H1 (cell line): ENCODE measurements around the gene OR2A2. TPM values are rescaled to one million over a fixed set of nuclear protein-coding genes. Genes with fewer than 3 reads are reported as not detected.

Source experiments
- CTCF ChIA-PET: fragments of 300-600 bp; sonication (Branson Sonifier 250); formaldehyde crosslinking; loops from one replicate; lab custom pipeline; 2021; ENCODE audit not compliant: partially characterized antibody; lab: Charles Lee
- POLR2A ChIA-PET: fragments of 300-600 bp; sonication (Branson Sonifier 250); formaldehyde crosslinking; loops from one replicate; lab custom pipeline; 2021; ENCODE audit warnings: inconsistent platforms; ENCODE audit not compliant: partially characterized antibody; lab: Charles Lee
- DNase-seq, 2 experiments: peaks; one replicate each; pipeline versions ENCODE4 v3.0.0 to v3.0.0-alpha.2; 2010 to 2022; ENCODE audit warnings: low spot score in 2 of 2, low read depth in 1 of 2, mixed read lengths in 1 of 2
- FAIRE-seq: peaks from 2 replicates; lab custom pipeline; 2011; peaks lifted over from hg19 to GRCh38; lab: Jason Lieb, UNC
- H2AFZ ChIP-seq: 2 replicates; pipeline ENCODE4 v1.8.1; 2012; ENCODE audit warnings: low read length, inconsistent platforms
- H2AK5ac ChIP-seq: 2 replicates; pipeline ENCODE4 v1.6.1; 2013; ENCODE audit warnings: low read depth, low read length
- H2BK120ac ChIP-seq: replicated peaks from 2 replicates; pipeline ENCODE3; 2013; ENCODE audit warnings: low read depth, low read length, inconsistent platforms
- H2BK12ac ChIP-seq: 2 replicates; pipeline ENCODE4 v1.6.1; 2013; ENCODE audit warnings: low read depth, low read length
- H2BK15ac ChIP-seq: 2 replicates; pipeline ENCODE4 v1.6.1; 2013; ENCODE audit warnings: low read length
- H2BK20ac ChIP-seq: 2 replicates; pipeline ENCODE4 v1.6.1; 2013; ENCODE audit warnings: low read length
- H2BK5ac ChIP-seq: 2 replicates; pipeline ENCODE4 v1.6.1; 2013; ENCODE audit warnings: low read depth, low read length
- H3K14ac ChIP-seq: 2 replicates; pipeline ENCODE4 v1.6.1; 2013; ENCODE audit warnings: inconsistent platforms; ENCODE audit not compliant: insufficient read length
- H3K18ac ChIP-seq: 2 replicates; pipeline ENCODE4 v1.6.1; 2013; ENCODE audit warnings: low read length; ENCODE audit errors: extremely low read depth
- H3K23ac ChIP-seq: 2 replicates; pipeline ENCODE4 v1.6.1; 2013; ENCODE audit warnings: inconsistent platforms; ENCODE audit not compliant: insufficient read length
- H3K23me2 ChIP-seq: 2 replicates; pipeline ENCODE4 v1.6.1; 2013; ENCODE audit warnings: low read depth, low read length
- H3K27ac ChIP-seq: 2 replicates; pipeline ENCODE4 v1.6.1; 2011; ENCODE audit warnings: low read depth, low read length, inconsistent platforms
- H3K27me3 ChIP-seq, 4 experiments: replicated peaks in 1 of 4; 1 replicate in 1 of 4; 2 replicates in 3 of 4; pipeline versions ENCODE4 v1.6.1 to v1.8.1; 2011 to 2013; ENCODE audit warnings: low read length in 3 of 4, mild to moderate bottlenecking in 3 of 4, inconsistent platforms in 2 of 4, mixed read lengths in 2 of 4, moderate library complexity in 1 of 4; ENCODE audit not compliant: control insufficient read depth in 3 of 4, insufficient read depth in 3 of 4; ENCODE audit errors: extremely low read depth in 1 of 4
- H3K36me3 ChIP-seq, 4 experiments: 2 replicates each; pipeline versions ENCODE4 v1.6.1 to v1.8.1; 2011 to 2013; ENCODE audit warnings: mild to moderate bottlenecking in 4 of 4, low read length in 3 of 4, moderate library complexity in 2 of 4, control low read depth in 1 of 4, inconsistent platforms in 1 of 4; ENCODE audit not compliant: insufficient read depth in 4 of 4, control insufficient read depth in 2 of 4
- H3K4ac ChIP-seq: replicated peaks from 2 replicates; pipeline ENCODE3; 2013; ENCODE audit warnings: low read length, low read depth, mixed read lengths, inconsistent platforms; ENCODE audit not compliant: insufficient read length
- H3K4me1 ChIP-seq, 4 experiments: replicated peaks in 1 of 4; 1 replicate in 1 of 4; 2 replicates in 3 of 4; pipeline versions ENCODE4 v1.6.1 to v1.8.1; 2011 to 2013; ENCODE audit warnings: low read length in 3 of 4, inconsistent platforms in 2 of 4, mixed read lengths in 1 of 4; ENCODE audit not compliant: insufficient read depth in 4 of 4, control insufficient read depth in 3 of 4
- H3K4me2 ChIP-seq, 2 experiments: 2 replicates each; pipeline versions ENCODE4 v1.6.1 to v1.8.1; 2011 to 2013; ENCODE audit warnings: low read depth in 2 of 2, low read length in 2 of 2, control low read depth in 1 of 2, inconsistent platforms in 1 of 2, mild to moderate bottlenecking in 1 of 2; ENCODE audit not compliant: insufficient read depth in 1 of 2
- H3K4me3 ChIP-seq, 4 experiments: fragments of 200-600, 300-600 bp in 1 of 4; sonication (generic), shearing (Covaris generic), sonication (Bioruptor Twin) in 1 of 4; 2 replicates each; pipeline versions ENCODE4 v1.5.1 to v1.8.1; 2011 to 2016; ENCODE audit warnings: low read length in 4 of 4, low read depth in 3 of 4, control low read depth in 2 of 4, inconsistent platforms in 2 of 4, mild to moderate bottlenecking in 2 of 4, mixed read lengths in 1 of 4, moderate library complexity in 1 of 4; ENCODE audit not compliant: insufficient read depth in 2 of 4; ENCODE audit errors: extremely low read depth in 1 of 4
- H3K56ac ChIP-seq: replicated peaks from 2 replicates; pipeline ENCODE3; 2013; ENCODE audit warnings: low read depth, mild to moderate bottlenecking, mixed read lengths, low read length, inconsistent platforms; ENCODE audit not compliant: insufficient read length
- H3K79me1 ChIP-seq: 2 replicates; pipeline ENCODE4 v1.6.1; 2013; ENCODE audit warnings: low read depth, low read length, control low read depth
- H3K79me2 ChIP-seq, 2 experiments: 2 replicates each; pipeline versions ENCODE4 v1.6.1 to v1.8.1; 2012 to 2013; ENCODE audit warnings: low read length in 2 of 2, mild to moderate bottlenecking in 2 of 2, inconsistent platforms in 1 of 2; ENCODE audit not compliant: insufficient read depth in 2 of 2, control insufficient read depth in 1 of 2
- H3K9ac ChIP-seq, 4 experiments: replicated peaks in 1 of 4; 1 replicate in 1 of 4; 2 replicates in 3 of 4; pipeline versions ENCODE4 v1.6.1 to v1.8.1; 2011 to 2013; ENCODE audit warnings: low read depth in 3 of 4, low read length in 3 of 4, control low read depth in 2 of 4, mild to moderate bottlenecking in 2 of 4, moderate library complexity in 2 of 4, inconsistent platforms in 1 of 4; ENCODE audit errors: extremely low read depth in 1 of 4
- H3K9me3 ChIP-seq, 2 experiments: 2 replicates each; pipeline versions ENCODE4 v1.6.1 to v1.8.1; 2012 to 2013; ENCODE audit warnings: mild to moderate bottlenecking in 2 of 2, moderate library complexity in 2 of 2, control low read depth in 1 of 2, inconsistent platforms in 1 of 2, low read depth in 1 of 2, low read length in 1 of 2, mixed read lengths in 1 of 2; ENCODE audit not compliant: insufficient read depth in 2 of 2
- H4K20me1 ChIP-seq, 2 experiments: replicated peaks in 1 of 2; 2 replicates each; pipeline versions ENCODE3 to v1.8.1; 2011 to 2013; ENCODE audit warnings: inconsistent platforms in 2 of 2, low read length in 2 of 2, mild to moderate bottlenecking in 1 of 2; ENCODE audit not compliant: insufficient read depth in 2 of 2, control insufficient read depth in 1 of 2
- H4K5ac ChIP-seq: 2 replicates; pipeline ENCODE4 v1.6.1; 2013; ENCODE audit warnings: low read length, low read depth, mixed read lengths, inconsistent platforms; ENCODE audit not compliant: insufficient read length
- H4K8ac ChIP-seq: 2 replicates; pipeline ENCODE4 v1.8.0; 2013; ENCODE audit warnings: mild to moderate bottlenecking, moderate library complexity, low read length, inconsistent platforms; ENCODE audit not compliant: insufficient read depth; ENCODE audit errors: extremely low read depth
- H4K91ac ChIP-seq: replicated peaks from 2 replicates; pipeline ENCODE3; 2013; ENCODE audit warnings: low read length, mixed read lengths, inconsistent platforms; ENCODE audit not compliant: insufficient read length
- BACH1 ChIP-seq: IDR thresholded peaks from 2 replicates; pipeline ENCODE4 v1.6.1; 2012; ENCODE audit warnings: low read length, improper control_type of control experiment
- BCL11A ChIP-seq, 2 experiments: IDR thresholded peaks; one replicate each; pipeline ENCODE4 v1.6.1; 2011; ENCODE audit warnings: low read depth in 2 of 2, low read length in 2 of 2, mild to moderate bottlenecking in 2 of 2
- CTCF ChIP-seq, 3 experiments: IDR thresholded peaks; 1 replicate in 2 of 3; 2 replicates in 1 of 3; pipeline versions ENCODE4 v1.5.1 to v1.6.1; 2011; ENCODE audit warnings: low read length in 3 of 3, mild to moderate bottlenecking in 3 of 3, inconsistent platforms in 2 of 3, low read depth in 1 of 3, moderate library complexity in 1 of 3; ENCODE audit not compliant: insufficient read depth in 1 of 3; ENCODE audit errors: control extremely low read depth in 1 of 3
- RFX5 ChIP-seq: IDR thresholded peaks from 2 replicates; pipeline ENCODE4 v1.6.1; 2011; ENCODE audit warnings: low read depth, low read length, improper control_type of control experiment, borderline replicate concordance
- RNF2 ChIP-seq: fragments of 200-900, 300-1000 bp; sonication (generic); IDR thresholded peaks from 2 replicates; pipeline ENCODE4 v1.7.1; 2016; ENCODE audit warnings: borderline replicate concordance, low read depth, mild to moderate bottlenecking, antibody characterized with exemption, low read length; ENCODE audit not compliant: poor library complexity, severe bottlenecking; ENCODE audit errors: missing control alignments
- SRF ChIP-seq: IDR thresholded peaks from 2 replicates; pipeline ENCODE4 v1.6.1; 2011; ENCODE audit warnings: mild to moderate bottlenecking, low read depth, low read length, moderate library complexity
- polyA plus RNA-seq, 7 experiments: library from polyadenylated mRNA; depleted of rRNA in 3 of 7; stranded (reverse) in 5 of 7; unstranded in 2 of 7; fragments of >200 nt in 5 of 7; fragments of 200-250 nt in 2 of 7; gene quantifications; 1 replicate in 5 of 7; 2 replicates in 1 of 7; 4 replicates in 1 of 7; pipeline versions ENCODE4 v1.2.1 to v1.2.3, GENCODE V29; 2011 to 2013; ENCODE audit warnings: missing spikeins in 2 of 7, mixed read lengths in 2 of 7
- total RNA-seq: library from RNA; stranded (reverse); fragmentation: NEBNext Ultra II Directional; extraction: Animal tissue kit (Norgen Biotek cat#: 25700); gene quantifications from 2 replicates; pipeline ENCODE4 v1.2.1, GENCODE V29; 2021

OR2A2 gene
- total and polyA plus RNA-seq, 2 of the 8 experiments (the other 6 are each of a cell fraction or from before 2014, with no cell fraction given): not detected

- H3K4me1 ChIP-seq: no peaks in the 10 kb centered on the region
- no peak overlapping the region for H4K91ac ChIP-seq
- DNase-seq (no peak), FAIRE-seq (no peak)
- no peaks in the 10 kb centered on the region for H3K79me1 ChIP-seq
- no peak overlapping the region for H3K4ac ChIP-seq
- CTCF ChIA-PET: interaction anchor here (0.6 kb wide), 1 partner anchor 18 kb away, joined by 3 read pairs; no protein-coding TSS in a partner anchor
- H3K36me3 ChIP-seq: no peaks in the 10 kb centered on the region
- no peaks in the 10 kb centered on the region for H3K9me3 ChIP-seq
- H3K27me3 ChIP-seq: no peaks in the 10 kb centered on the region
- no peaks in the 10 kb centered on the region for H4K20me1 ChIP-seq
- H3K56ac ChIP-seq: no peak overlapping the region
- H3K79me2 ChIP-seq: no peaks in the 10 kb centered on the region
- POLR2A ChIA-PET: no interaction called here
- H4K8ac ChIP-seq: no peak overlapping the region
- no peak overlapping the region for H2BK12ac ChIP-seq
- H3K4me3 ChIP-seq: no peak overlapping the region
- H3K14ac ChIP-seq: no peak overlapping the region
- no peak overlapping the region for H3K23ac ChIP-seq
- TF ChIP-seq BCL11A (IDR thresholded peaks at IDR 0.05; ENCODE audit: low read depth in 2 of 2, low read length in 2 of 2): no peak
- TF ChIP-seq RFX5: no peak
- TF ChIP-seq CTCF (IDR thresholded peaks at IDR 0.05; ENCODE audit: control extremely low read depth in 1 of 3, insufficient read depth in 1 of 3, low read depth in 1 of 3, low read length in 3 of 3): no peak
- no peak for TF ChIP-seq RNF2
- TF ChIP-seq SRF: no peak
- no peak for TF ChIP-seq BACH1
- H2AFZ ChIP-seq: no peak overlapping the region
- H3K18ac ChIP-seq: no peak overlapping the region
- H2AK5ac ChIP-seq: no peak overlapping the region
- no peaks in the 10 kb centered on the region for H3K23me2 ChIP-seq
- no peak overlapping the region for H4K5ac ChIP-seq
- no peak overlapping the region for H2BK20ac ChIP-seq
- H2BK15ac ChIP-seq: no peak overlapping the region
- H3K27ac ChIP-seq: no peak overlapping the region
- H3K9ac ChIP-seq: no peak overlapping the region
- H2BK120ac ChIP-seq: no peak overlapping the region
- H3K4me2 ChIP-seq: no peak overlapping the region
- no peak overlapping the region for H2BK5ac ChIP-seq
These were observed 10.6 kb upstream of the OR2A2 start for GRCh38 chr7:144098776-144099175.
